Measurements from ENCODE around the gene ZMYND15.

ZMYND15 gene

GRCh38 chr17:4786106-4786511 lies 46.5 kb downstream of the ZMYND15 start, which contains the start of gene VMO1:
VMO1 (minus strand) TSS chr17:4786364; CDS start chr17:4786352, 12 bp downstream.
- DNase-seq (ENCODE audit: low read depth): no peak

GRCh38 chr17:4786516-4786915 lies 46.9 kb downstream of the ZMYND15 start:
- no peak for DNase-seq (ENCODE audit: low read depth)

- no peak for DNase-seq (ENCODE audit: low read depth)
These were observed 48.6 kb downstream of the ZMYND15 start for GRCh38 chr17:4788159-4788806.

GRCh38 chr17:4788807-4789700 lies 49.4 kb downstream of the ZMYND15 start, which contains the start of gene GLTPD2:
GLTPD2 (plus strand) TSS chr17:4788964; CDS start chr17:4789012, 48 bp downstream.
- no peak for DNase-seq (ENCODE audit: low read depth)

- no peak for DNase-seq (ENCODE audit: low read depth)
These were observed 50.0 kb downstream of the ZMYND15 start for GRCh38 chr17:4789701-4789950.

DNA sequence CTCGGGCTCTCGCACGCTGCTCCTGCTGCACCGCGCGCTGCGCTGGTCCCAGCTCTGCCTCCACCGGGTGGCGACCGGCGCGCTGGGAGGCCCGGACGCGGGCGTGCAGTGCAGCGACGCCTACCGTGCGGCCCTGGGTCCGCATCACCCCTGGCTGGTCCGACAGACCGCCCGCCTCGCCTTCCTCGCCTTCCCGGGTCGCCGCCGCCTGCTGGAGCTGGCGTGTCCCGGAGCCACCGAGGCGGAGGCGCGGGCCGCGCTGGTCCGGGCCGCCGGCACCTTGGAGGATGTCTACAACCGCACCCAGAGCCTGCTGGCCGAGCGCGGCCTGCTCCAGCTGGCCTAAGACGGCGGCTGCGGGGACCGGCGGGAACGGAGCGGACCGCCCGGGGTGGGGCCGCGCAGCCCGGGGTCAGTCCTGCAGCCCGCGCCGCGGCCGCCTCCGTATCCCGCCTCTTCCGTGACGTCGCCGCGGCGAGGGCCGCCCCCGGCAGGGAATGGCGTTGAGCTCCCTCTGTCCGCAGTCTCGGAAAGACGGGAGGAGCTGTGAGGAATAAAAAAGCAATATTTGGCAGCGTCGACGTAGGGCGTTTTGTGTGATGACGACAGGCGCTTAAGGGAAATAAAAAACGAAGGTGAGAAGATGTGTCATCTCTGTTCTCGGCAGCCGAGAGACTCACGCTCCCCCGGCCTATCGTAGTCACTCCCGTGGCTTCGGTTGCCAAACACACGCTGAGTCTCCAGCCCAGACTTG lies 50.5 kb downstream of the ZMYND15 start:
- peak; percentile 67 for DNase-seq (ENCODE audit: low read depth)

DNA sequence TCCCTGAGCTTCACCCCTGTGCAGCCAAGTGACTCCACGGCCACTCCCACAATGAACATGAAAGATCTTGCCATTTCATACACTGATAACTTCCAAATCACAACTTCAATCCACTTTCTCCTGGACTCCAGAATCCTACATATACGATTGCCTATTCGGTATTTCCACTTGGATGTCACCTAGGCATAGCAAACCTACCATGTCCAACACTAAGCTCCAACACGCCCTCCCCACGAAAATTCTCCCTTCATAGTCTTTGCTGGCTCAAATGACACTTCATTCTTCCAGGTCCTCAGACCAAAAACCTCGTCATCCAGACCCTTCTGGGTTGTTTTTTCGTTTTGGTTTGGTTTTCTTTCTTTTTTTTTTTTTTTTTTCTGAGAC lies 51.1 kb downstream of the ZMYND15 start:
- no peak for DNase-seq (ENCODE audit: low read depth)

DNA sequence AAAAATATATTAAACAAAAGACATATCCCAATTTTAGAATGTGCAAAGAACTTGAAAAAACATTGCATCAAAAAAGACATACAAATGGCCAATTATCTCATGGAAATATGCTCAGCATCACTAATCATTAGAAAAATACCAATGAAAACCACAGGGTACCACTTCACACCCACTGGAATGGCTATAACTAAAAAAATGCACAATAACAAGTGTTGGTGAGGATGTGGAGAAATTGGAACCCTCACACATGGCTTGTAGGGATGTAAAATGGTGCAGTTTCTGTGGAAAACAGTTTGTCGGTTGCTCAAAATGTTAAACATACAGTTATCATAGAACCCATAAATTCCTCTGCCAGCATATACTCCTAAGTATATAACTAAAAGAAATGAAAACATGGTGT lies 55.5 kb downstream of the ZMYND15 start:
- no peak for DNase-seq (ENCODE audit: low read depth)
